Loucy (cell line): ENCODE measurements around the gene FCHO1.
A peak's percentile ranks its signal among the peaks of the same experiment; 100 is the strongest.
"Not testable (repeated sequence)": the region's sequence is repeated elsewhere in the genome, so short reads cannot be mapped to it uniquely, and the experiment has no call there.

Experiments
- H2AFZ ChIP-seq: fragments of 200-600 bp; sonication (generic); 2 replicates; pipeline ENCODE4 v1.6.0; 2016; ENCODE audit warnings: antibody characterized with exemption, mild to moderate bottlenecking, low read length, moderate library complexity
- H3F3A ChIP-seq: fragments of 200-600 bp; 2 replicates; pipeline ENCODE4 v1.6.0; 2016; ENCODE audit warnings: antibody characterized with exemption, low read depth, mild to moderate bottlenecking
- H3K27me3 ChIP-seq: fragments of 200-600 bp; sonication (generic); 2 replicates; pipeline ENCODE4 v1.6.1; 2014; ENCODE audit warnings: low read length, mild to moderate bottlenecking; ENCODE audit not compliant: insufficient read depth, poor library complexity, severe bottlenecking
- H3K36me3 ChIP-seq: fragments of 200-600 bp; sonication (generic); 2 replicates; pipeline ENCODE4 v1.6.1; 2016; ENCODE audit warnings: low read length; ENCODE audit not compliant: insufficient read depth
- H3K4me1 ChIP-seq: fragments of 200-600 bp; sonication (generic); 2 replicates; pipeline ENCODE4 v1.5.1; 2014; ENCODE audit warnings: low read length, mild to moderate bottlenecking; ENCODE audit not compliant: insufficient read depth, poor library complexity, severe bottlenecking
- H3K4me2 ChIP-seq: fragments of 200-600 bp; sonication (generic); 2 replicates; pipeline ENCODE4 v1.6.0; 2014; ENCODE audit warnings: antibody characterized with exemption, low read length, low read depth, mild to moderate bottlenecking; ENCODE audit not compliant: poor library complexity, severe bottlenecking
- H3K4me3 ChIP-seq: fragments of 200-600 bp; sonication (generic); 2 replicates; pipeline ENCODE4 v1.5.1; 2014; ENCODE audit warnings: low read length, mild to moderate bottlenecking, mixed read lengths; ENCODE audit not compliant: poor library complexity, severe bottlenecking
- H3K79me2 ChIP-seq: fragments of 200-600 bp; sonication (generic); 2 replicates; pipeline ENCODE4 v1.6.1; 2014; ENCODE audit warnings: low read length; ENCODE audit not compliant: insufficient read depth
- H3K9ac ChIP-seq: fragments of 200-600 bp; sonication (generic); 2 replicates; pipeline ENCODE4 v1.6.0; 2014; ENCODE audit warnings: mild to moderate bottlenecking, low read depth, low read length, moderate library complexity; ENCODE audit not compliant: poor library complexity, severe bottlenecking
- H3K9me2 ChIP-seq: fragments of 200-600 bp; sonication (generic); replicated peaks from 2 replicates; pipeline ENCODE4 v1.6.1; 2016; ENCODE audit warnings: low read depth, low read length, mixed read lengths
- H3K9me3 ChIP-seq: fragments of 200-600 bp; sonication (generic); 2 replicates; pipeline ENCODE4 v1.6.1; 2014; ENCODE audit warnings: mild to moderate bottlenecking, antibody characterized with exemption, low read length, low read depth; ENCODE audit not compliant: insufficient read depth
- H4K20me1 ChIP-seq: fragments of 200-600 bp; sonication (generic); 2 replicates; pipeline ENCODE4 v1.6.0; 2014; ENCODE audit warnings: antibody characterized with exemption, low read length, mild to moderate bottlenecking; ENCODE audit not compliant: insufficient read depth, poor library complexity, severe bottlenecking
- CTCF ChIP-seq: fragments of 200-600 bp; sonication (generic); conservative IDR thresholded peaks from 2 replicates; pipeline ENCODE4 v1.5.1; 2014; ENCODE audit warnings: mild to moderate bottlenecking, antibody characterized with exemption, low read length
- EZH2phosphoT487 ChIP-seq: fragments of 200-600 bp; IDR thresholded peaks from 2 replicates; pipeline ENCODE4 v1.6.1; 2018; ENCODE audit warnings: antibody characterized with exemption, mild to moderate bottlenecking, moderate library complexity, borderline replicate concordance

The FCHO1 gene

GRCh38 chr19:17772172-17772571, 20.9 kb downstream of the FCHO1 start:
- no peak overlapping the region for H2AFZ ChIP-seq
- no peaks in the 10 kb centered on the region for H3K9me3 ChIP-seq
- H3K4me1 ChIP-seq: no peaks in the 10 kb centered on the region
- no peak overlapping the region for H3K9ac ChIP-seq
- H3K27me3 ChIP-seq: no peaks in the 10 kb centered on the region
- H3K36me3 ChIP-seq: peaks cover 56% of the 10 kb centered on the region; the same call in 1 of the 2 replicates
- no peaks in the 10 kb centered on the region for H3F3A ChIP-seq
- H4K20me1 ChIP-seq: no peaks in the 10 kb centered on the region
- no peaks in the 10 kb centered on the region for H3K79me2 ChIP-seq
- TF ChIP-seq CTCF (no peak), EZH2phosphoT487 (no peak)
- H3K4me2 ChIP-seq: no peak overlapping the region
- no peak overlapping the region for H3K4me3 ChIP-seq
- H3K9me2 ChIP-seq: no peaks in the 10 kb centered on the region

- Histone ChIP-seq H3K36me3 (peaks cover 46% of the 10 kb centered on the region; the same call in 1 of the 2 replicates), H3K9ac (no peak overlapping the region), H3K27me3 (no peaks in the 10 kb centered on the region), H3K4me1 (no peaks in the 10 kb centered on the region), H3K9me3 (no peaks in the 10 kb centered on the region), H2AFZ (no peak overlapping the region), H3K4me3 (no peak overlapping the region), H4K20me1 (no peaks in the 10 kb centered on the region), H3K79me2 (no peaks in the 10 kb centered on the region), H3K9me2 (no peaks in the 10 kb centered on the region), H3K4me2 (no peak overlapping the region), H3F3A (no peaks in the 10 kb centered on the region)
- TF ChIP-seq EZH2phosphoT487: no peak
- peak; percentile 92 for TF ChIP-seq CTCF
Observed at GRCh38 chr19:17775245-17775927, 24.1 kb downstream of the FCHO1 start.

- Histone ChIP-seq H3K36me3 (peaks cover 39% of the 10 kb centered on the region; the same call in 1 of the 2 replicates), H3K79me2 (no peaks in the 10 kb centered on the region), H2AFZ (no peak overlapping the region), H3K4me2 (no peak overlapping the region), H3K9me3 (no peaks in the 10 kb centered on the region), H3K9me2 (no peaks in the 10 kb centered on the region), H3K4me1 (no peaks in the 10 kb centered on the region), H3K4me3 (no peak overlapping the region), H3K9ac (no peak overlapping the region), H3K27me3 (no peaks in the 10 kb centered on the region), H3F3A (no peaks in the 10 kb centered on the region), H4K20me1 (no peaks in the 10 kb centered on the region)
- TF ChIP-seq EZH2phosphoT487: no peak
- TF ChIP-seq CTCF: no peak
Observed at GRCh38 chr19:17775991-17776803, 24.9 kb downstream of the FCHO1 start.

- H2AFZ ChIP-seq, H3K27me3 ChIP-seq, H3K9me3 ChIP-seq, H3K9me2 ChIP-seq, H3K79me2 ChIP-seq, H4K20me1 ChIP-seq, H3F3A ChIP-seq, H3K4me1 ChIP-seq, H3K4me3 ChIP-seq, H3K9ac ChIP-seq, H3K4me2 ChIP-seq: not testable (repeated sequence)
- H3K36me3 ChIP-seq: peaks cover 34% of the 10 kb centered on the region; the same call in 1 of the 2 replicates
Observed at GRCh38 chr19:17777840-17778239, 26.6 kb downstream of the FCHO1 start.
